OCI-LY1 (cell line): ENCODE data around the gene PDZD2.

ENCODE experiments used
- H2AFZ ChIP-seq: fragments of 200-600 bp; sonication (generic), shearing (Covaris generic); 2 replicates; pipeline ENCODE4 v1.6.0; 2014; ENCODE audit warnings: antibody characterized with exemption, mild to moderate bottlenecking, low read length
- H3F3A ChIP-seq: fragments of 200-600 bp; sonication (generic), shearing (Covaris generic); 2 replicates; pipeline ENCODE4 v1.6.0; 2014; ENCODE audit warnings: mild to moderate bottlenecking, antibody characterized with exemption, low read length, moderate library complexity; ENCODE audit not compliant: insufficient read depth
- H3K27ac ChIP-seq: fragments of 200-600 bp; sonication (generic); 2 replicates; pipeline ENCODE4 v1.5.1; 2014; ENCODE audit warnings: low read length, mixed run types, mild to moderate bottlenecking, low read depth; ENCODE audit not compliant: poor library complexity, severe bottlenecking
- H3K27me3 ChIP-seq: fragments of 200-600 bp; sonication (generic); 2 replicates; pipeline ENCODE4 v1.6.0; 2014; ENCODE audit warnings: antibody characterized with exemption, mild to moderate bottlenecking, low read length, moderate library complexity; ENCODE audit not compliant: insufficient read depth
- H3K36me3 ChIP-seq: fragments of 200-600 bp; sonication (generic); 2 replicates; pipeline ENCODE4 v1.6.1; 2014; ENCODE audit warnings: mild to moderate bottlenecking, antibody characterized with exemption, low read length, moderate library complexity, mixed read lengths; ENCODE audit not compliant: insufficient read depth
- H3K4me1 ChIP-seq: fragments of 200-600 bp; sonication (generic); 2 replicates; pipeline ENCODE4 v1.5.1; 2014; ENCODE audit warnings: mild to moderate bottlenecking, low read length, moderate library complexity; ENCODE audit not compliant: insufficient read depth, severe bottlenecking
- H3K4me2 ChIP-seq: fragments of 200-600 bp; sonication (generic), shearing (Covaris generic); 2 replicates; pipeline ENCODE4 v1.6.1; 2014; ENCODE audit warnings: low read length
- H3K4me3 ChIP-seq: fragments of 200-600 bp; sonication (generic); 2 replicates; pipeline ENCODE4 v1.5.1; 2014; ENCODE audit warnings: low read length, low read depth, mild to moderate bottlenecking, mixed read lengths; ENCODE audit not compliant: poor library complexity, severe bottlenecking
- H3K79me2 ChIP-seq: fragments of 200-600 bp; shearing (Covaris generic); 2 replicates; pipeline ENCODE4 v1.6.1; 2016; ENCODE audit warnings: mixed run types, low read length, mixed read lengths; ENCODE audit not compliant: insufficient read depth
- H3K9ac ChIP-seq: fragments of 200-600 bp; sonication (generic), shearing (Covaris generic); 2 replicates; pipeline ENCODE4 v1.6.1; 2014; ENCODE audit warnings: mild to moderate bottlenecking, low read length, mixed read lengths
- H3K9me2 ChIP-seq: fragments of 200-600 bp; sonication (generic), shearing (Covaris generic); 2 replicates; pipeline ENCODE4 v1.6.1; 2014; ENCODE audit warnings: low read depth, mild to moderate bottlenecking, low read length, mixed read lengths
- H3K9me3 ChIP-seq: fragments of 200-600 bp; shearing (Covaris generic); 2 replicates; pipeline ENCODE4 v1.6.1; 2014; ENCODE audit warnings: low read length, mixed read lengths
- H4K20me1 ChIP-seq: fragments of 200-600 bp; sonication (generic), shearing (Covaris generic); 2 replicates; pipeline ENCODE4 v1.6.0; 2016; ENCODE audit warnings: mild to moderate bottlenecking, low read length; ENCODE audit not compliant: insufficient read depth
- EZH2 ChIP-seq: fragments of 200-600 bp; sonication (generic), shearing (Covaris generic); IDR thresholded peaks from 2 replicates; pipeline ENCODE4 v1.8.0; 2017; ENCODE audit warnings: borderline replicate concordance, mixed run types, mild to moderate bottlenecking, antibody characterized with exemption, low read length, moderate library complexity, mixed read lengths
- TF ChIP-seq, protein P1 (sequence below): fragments of 200-600 bp; sonication (generic), shearing (Covaris generic); IDR thresholded peaks from 2 replicates; pipeline ENCODE4 v1.5.1; 2017; ENCODE audit warnings: mild to moderate bottlenecking, antibody characterized with exemption, low read length, moderate library complexity, mixed read lengths

Gene PDZD2

DNA sequence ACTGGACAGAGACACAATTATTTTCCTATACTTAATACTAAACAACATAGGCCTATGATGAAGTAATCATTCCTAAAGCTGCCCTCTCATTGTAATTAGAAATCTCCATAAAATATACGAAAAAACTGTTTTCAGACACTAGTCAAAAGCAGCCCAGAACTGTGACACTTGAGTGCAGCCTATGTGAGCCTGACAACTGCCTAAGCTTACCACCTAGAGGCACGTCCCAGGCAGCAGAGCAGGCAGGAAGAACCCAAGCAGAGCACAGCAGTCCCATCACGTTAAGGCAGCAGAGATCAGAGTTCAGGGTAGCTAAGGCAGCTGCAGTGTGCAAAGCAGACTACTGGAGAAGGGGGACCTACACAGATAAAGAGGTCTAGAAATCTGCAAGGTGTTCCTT is 488.8 kb downstream of the PDZD2 start:
- peaks cover 52% of the 10 kb centered on the region for H3K36me3 ChIP-seq
- H4K20me1 ChIP-seq: no peaks in the 10 kb centered on the region
- TF ChIP-seq, protein P1, sequence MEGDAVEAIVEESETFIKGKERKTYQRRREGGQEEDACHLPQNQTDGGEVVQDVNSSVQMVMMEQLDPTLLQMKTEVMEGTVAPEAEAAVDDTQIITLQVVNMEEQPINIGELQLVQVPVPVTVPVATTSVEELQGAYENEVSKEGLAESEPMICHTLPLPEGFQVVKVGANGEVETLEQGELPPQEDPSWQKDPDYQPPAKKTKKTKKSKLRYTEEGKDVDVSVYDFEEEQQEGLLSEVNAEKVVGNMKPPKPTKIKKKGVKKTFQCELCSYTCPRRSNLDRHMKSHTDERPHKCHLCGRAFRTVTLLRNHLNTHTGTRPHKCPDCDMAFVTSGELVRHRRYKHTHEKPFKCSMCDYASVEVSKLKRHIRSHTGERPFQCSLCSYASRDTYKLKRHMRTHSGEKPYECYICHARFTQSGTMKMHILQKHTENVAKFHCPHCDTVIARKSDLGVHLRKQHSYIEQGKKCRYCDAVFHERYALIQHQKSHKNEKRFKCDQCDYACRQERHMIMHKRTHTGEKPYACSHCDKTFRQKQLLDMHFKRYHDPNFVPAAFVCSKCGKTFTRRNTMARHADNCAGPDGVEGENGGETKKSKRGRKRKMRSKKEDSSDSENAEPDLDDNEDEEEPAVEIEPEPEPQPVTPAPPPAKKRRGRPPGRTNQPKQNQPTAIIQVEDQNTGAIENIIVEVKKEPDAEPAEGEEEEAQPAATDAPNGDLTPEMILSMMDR: no peak
- TF ChIP-seq EZH2: no peak
- no peaks in the 10 kb centered on the region for H3F3A ChIP-seq
- H2AFZ ChIP-seq: no peak overlapping the region
- H3K4me1 ChIP-seq: no peaks in the 10 kb centered on the region
- H3K9ac ChIP-seq: no peak overlapping the region
- no peaks in the 10 kb centered on the region for H3K9me3 ChIP-seq
- H3K27ac ChIP-seq: no peak overlapping the region
- no peaks in the 10 kb centered on the region for H3K27me3 ChIP-seq
- no peaks in the 10 kb centered on the region for H3K9me2 ChIP-seq
- no peak overlapping the region for H3K4me2 ChIP-seq
- H3K79me2 ChIP-seq: peaks cover 4% of the 10 kb centered on the region
- H3K4me3 ChIP-seq: no peak overlapping the region

DNA sequence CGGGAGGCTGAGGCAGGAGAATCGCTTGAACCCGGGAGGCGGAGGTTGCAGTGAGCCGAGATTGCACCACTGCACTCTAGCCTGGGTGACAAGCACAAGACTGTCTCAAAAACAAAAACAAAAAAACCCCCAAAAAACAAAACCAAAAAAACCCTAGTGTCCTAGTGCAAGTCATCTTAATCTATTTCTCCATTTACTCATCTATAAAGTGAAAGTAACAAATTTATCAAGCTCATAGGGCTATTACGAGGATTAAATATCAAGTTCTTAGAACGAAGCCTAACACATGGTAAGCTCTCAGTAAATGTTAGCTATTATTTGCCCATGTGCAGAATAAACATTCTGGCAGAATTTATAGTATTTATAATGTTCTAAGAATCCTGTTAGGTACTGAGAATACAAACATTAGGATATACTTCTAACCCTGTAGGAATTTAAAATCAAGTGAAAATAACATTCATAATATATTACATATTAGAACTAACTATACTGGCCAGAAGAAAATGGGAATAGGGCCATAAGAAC is 490.2 kb downstream of the PDZD2 start:
- Histone ChIP-seq H3K4me3 (no peak overlapping the region), H3K79me2 (peaks cover 4% of the 10 kb centered on the region), H3K36me3 (peaks cover 44% of the 10 kb centered on the region), H3K9me3 (no peaks in the 10 kb centered on the region), H3F3A (no peaks in the 10 kb centered on the region), H3K9me2 (no peaks in the 10 kb centered on the region), H3K4me2 (no peak overlapping the region), H3K27ac (no peak overlapping the region), H3K27me3 (no peaks in the 10 kb centered on the region), H2AFZ (no peak overlapping the region), H3K9ac (no peak overlapping the region), H3K4me1 (no peaks in the 10 kb centered on the region), H4K20me1 (no peaks in the 10 kb centered on the region)
- TF ChIP-seq, protein P1: no peak
- TF ChIP-seq EZH2: no peak

DNA sequence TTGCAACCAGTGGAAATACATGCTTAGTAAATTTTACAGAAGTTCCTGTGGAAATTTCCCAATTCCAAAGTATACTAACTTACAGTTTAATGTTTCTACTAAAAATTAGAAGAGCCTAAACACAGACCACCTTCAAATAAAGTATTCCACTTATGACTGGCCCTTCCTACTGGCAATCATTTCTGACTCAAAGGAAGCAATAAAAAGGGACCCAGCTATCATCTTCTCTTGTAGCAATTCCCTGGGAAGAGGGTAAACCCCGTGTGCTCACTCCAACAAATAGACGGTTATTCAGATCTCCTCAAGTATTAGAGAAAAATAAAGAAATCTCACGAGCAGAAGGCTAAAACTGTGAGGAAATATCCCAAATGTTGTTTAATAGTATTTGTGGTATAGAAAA is 491.9 kb downstream of the PDZD2 start:
- no peak overlapping the region for H3K27ac ChIP-seq
- H2AFZ ChIP-seq: no peak overlapping the region
- no peak overlapping the region for H3K4me3 ChIP-seq
- H3K79me2 ChIP-seq: peaks cover under 1% of the 10 kb centered on the region
- H3K9me3 ChIP-seq: no peaks in the 10 kb centered on the region
- H3K36me3 ChIP-seq: peaks cover 48% of the 10 kb centered on the region
- no peaks in the 10 kb centered on the region for H3K9me2 ChIP-seq
- H3K4me1 ChIP-seq: no peaks in the 10 kb centered on the region
- no peaks in the 10 kb centered on the region for H3F3A ChIP-seq
- H3K4me2 ChIP-seq: no peak overlapping the region
- H3K27me3 ChIP-seq: no peaks in the 10 kb centered on the region
- TF ChIP-seq, protein P1: no peak
- TF ChIP-seq EZH2: no peak
- no peaks in the 10 kb centered on the region for H4K20me1 ChIP-seq
- no peak overlapping the region for H3K9ac ChIP-seq
